Upper lobe of left lung (tissue), 4 donors: ENCODE results near the gene OR52N4.

Experiments
- CTCF ChIP-seq, 6 experiments: fragments of 450-650 bp in 4 of 6; fragments of 200-600 bp in 2 of 6; sonication (generic) in 2 of 6; IDR thresholded peaks; one replicate each; pipeline ENCODE4 v1.5.1; 2016 to 2019; ENCODE audit warnings: antibody characterized with exemption in 6 of 6
- POLR2A ChIP-seq, 4 donors: fragments of 450-650 bp; IDR thresholded peaks; one replicate each; pipeline ENCODE4 v1.5.1; 2016 to 2017; ENCODE audit warnings: antibody characterized with exemption in 4 of 4, mild to moderate bottlenecking in 2 of 4

GRCh38 chr11:5722622-5723021 lies 31.4 kb upstream of the OR52N4 start:
- TF ChIP-seq CTCF (IDR thresholded peaks at IDR 0.05) (no peak), POLR2A (IDR thresholded peaks at IDR 0.05) (no peak)
